Fibroblast of lung (primary cell): ENCODE data around the gene CENPU.

Experiments
- EZH2 ChIP-seq: IDR thresholded peaks from 2 replicates; pipeline ENCODE4 v1.5.1; 2012; ENCODE audit warnings: low read length, control low read depth, mild to moderate bottlenecking; ENCODE audit errors: missing control alignments
- TF ChIP-seq, protein P1 (sequence below), 2 donors: IDR thresholded peaks in 1 of 2; conservative IDR thresholded peaks in 1 of 2; 1 replicate in 1 of 2; 2 replicates in 1 of 2; pipeline ENCODE4 v1.5.1; 2011 to 2012; ENCODE audit warnings: low read length in 2 of 2, control low read depth in 1 of 2, inconsistent platforms in 1 of 2, low read depth in 1 of 2, mild to moderate bottlenecking in 1 of 2

DNA sequence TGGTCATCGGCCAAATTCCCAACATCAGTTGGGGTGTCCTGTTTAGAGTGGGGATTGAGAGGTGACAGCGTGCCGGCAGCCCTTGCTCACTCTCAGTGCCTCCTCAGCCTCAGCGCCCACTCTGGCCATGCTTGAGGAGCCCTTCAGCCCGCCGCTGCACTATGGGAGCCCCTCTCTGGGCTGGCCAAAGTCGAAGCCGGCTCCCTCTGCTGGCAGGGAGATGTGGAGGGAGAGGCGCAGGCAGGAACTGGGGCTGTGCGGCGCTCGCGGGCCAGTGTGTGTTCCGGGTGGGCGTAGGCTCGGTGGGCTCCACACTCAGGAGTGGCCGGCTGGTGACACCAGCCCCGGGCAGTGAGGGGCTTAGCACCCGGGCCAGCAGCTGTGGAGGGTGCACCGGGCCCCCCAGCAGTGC lies 7.1 kb upstream of the CENPU start:
- TF ChIP-seq, protein P1, sequence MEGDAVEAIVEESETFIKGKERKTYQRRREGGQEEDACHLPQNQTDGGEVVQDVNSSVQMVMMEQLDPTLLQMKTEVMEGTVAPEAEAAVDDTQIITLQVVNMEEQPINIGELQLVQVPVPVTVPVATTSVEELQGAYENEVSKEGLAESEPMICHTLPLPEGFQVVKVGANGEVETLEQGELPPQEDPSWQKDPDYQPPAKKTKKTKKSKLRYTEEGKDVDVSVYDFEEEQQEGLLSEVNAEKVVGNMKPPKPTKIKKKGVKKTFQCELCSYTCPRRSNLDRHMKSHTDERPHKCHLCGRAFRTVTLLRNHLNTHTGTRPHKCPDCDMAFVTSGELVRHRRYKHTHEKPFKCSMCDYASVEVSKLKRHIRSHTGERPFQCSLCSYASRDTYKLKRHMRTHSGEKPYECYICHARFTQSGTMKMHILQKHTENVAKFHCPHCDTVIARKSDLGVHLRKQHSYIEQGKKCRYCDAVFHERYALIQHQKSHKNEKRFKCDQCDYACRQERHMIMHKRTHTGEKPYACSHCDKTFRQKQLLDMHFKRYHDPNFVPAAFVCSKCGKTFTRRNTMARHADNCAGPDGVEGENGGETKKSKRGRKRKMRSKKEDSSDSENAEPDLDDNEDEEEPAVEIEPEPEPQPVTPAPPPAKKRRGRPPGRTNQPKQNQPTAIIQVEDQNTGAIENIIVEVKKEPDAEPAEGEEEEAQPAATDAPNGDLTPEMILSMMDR (conservative IDR thresholded peaks at IDR 0.05 in 1 of 2, IDR thresholded peaks at IDR 0.05 in 1 of 2; ENCODE audit: low read depth in 1 of 2, low read length in 2 of 2) = no peak
- TF ChIP-seq EZH2 = no peak
